ENCODE measurements around the gene CXorf49.
"Not testable (repeated sequence)": the region's sequence is repeated elsewhere in the genome, so short reads cannot be mapped to it uniquely, and the experiment has no call there.

The CXorf49 gene

DNA sequence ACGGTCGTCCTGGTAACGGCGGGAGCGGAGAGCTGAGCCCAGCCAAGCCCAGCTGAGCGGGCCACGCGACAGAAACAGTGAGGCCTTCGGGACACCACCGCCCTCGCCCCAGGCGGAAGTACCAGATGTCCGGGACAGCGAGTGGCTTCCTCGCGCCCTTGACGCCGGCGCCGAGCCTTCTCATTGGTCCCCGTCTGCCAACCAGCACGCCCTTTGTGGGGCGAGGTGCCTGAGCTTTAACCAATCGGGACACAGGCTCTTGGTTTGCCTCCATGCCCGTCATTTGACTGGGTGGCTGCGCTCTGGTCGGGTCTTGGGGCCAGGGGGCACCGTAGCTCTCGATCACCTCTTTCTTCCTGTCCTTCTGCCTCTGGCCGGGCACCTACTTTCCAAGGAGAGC lies at the start of gene CXorf49:
CXorf49 (minus strand) TSS at position 101 of the 400 bp plus-strand sequence. CDS start 134 bp downstream, outside the sequence.
- not testable (repeated sequence) for H3K9me3 Mint-ChIP-seq; H3K27me3 Mint-ChIP-seq (ENCODE audit: low read depth, poor library complexity); H3K36me3 Mint-ChIP-seq (ENCODE audit: low read depth); H3K4me3 Mint-ChIP-seq; H3K27ac Mint-ChIP-seq; H3K4me1 Mint-ChIP-seq; DNase-seq

DNA sequence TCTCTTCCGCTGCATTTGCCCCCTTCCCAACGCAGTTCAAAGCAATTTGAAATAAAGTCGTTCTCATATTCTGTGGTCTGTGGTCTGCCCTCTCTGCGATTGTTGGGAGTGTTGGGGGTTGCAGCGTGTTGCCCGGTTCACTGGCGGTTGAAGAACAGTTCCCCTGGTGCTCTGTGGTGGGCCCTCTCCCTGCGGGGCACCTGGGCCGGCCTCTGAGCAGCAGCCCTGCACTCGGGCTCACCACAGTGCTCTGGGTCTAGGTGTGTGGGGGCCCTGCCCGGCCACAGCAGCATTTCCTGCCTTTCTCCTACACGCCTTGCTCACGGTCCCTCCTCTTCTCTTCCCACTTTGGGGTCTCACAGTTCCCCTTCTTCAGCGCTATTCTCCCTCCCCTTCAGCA lies 49.0 kb upstream of the CXorf49 start:
- H3K4me3 Mint-ChIP-seq; DNase-seq; H3K36me3 Mint-ChIP-seq (ENCODE audit: low read depth); H3K27me3 Mint-ChIP-seq (ENCODE audit: low read depth, poor library complexity); H3K27ac Mint-ChIP-seq; H3K4me1 Mint-ChIP-seq; H3K9me3 Mint-ChIP-seq: not testable (repeated sequence)

DNA sequence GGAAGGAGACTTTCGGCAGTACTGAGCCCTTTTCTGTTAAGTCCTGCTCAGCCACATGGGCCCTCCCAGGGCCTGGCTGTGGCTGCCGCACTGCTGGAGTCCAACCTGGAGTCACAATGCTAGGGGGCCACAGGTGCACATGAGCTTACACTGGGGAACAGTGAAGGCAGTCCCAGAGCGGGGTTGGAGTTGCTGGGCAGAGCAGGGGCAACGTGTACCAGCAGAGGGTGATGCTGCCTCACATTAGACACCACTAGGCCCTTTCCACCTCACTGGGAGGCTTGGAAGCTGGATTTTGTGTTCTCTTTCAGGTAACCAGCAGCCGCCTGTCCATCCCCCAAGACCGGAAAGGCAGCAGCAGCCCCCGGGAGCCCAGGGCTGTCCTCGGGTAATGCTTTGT lies 47.5 kb upstream of the CXorf49 start:
- not testable (repeated sequence) for H3K9me3 Mint-ChIP-seq; H3K4me3 Mint-ChIP-seq; H3K27ac Mint-ChIP-seq; H3K27me3 Mint-ChIP-seq (ENCODE audit: low read depth, poor library complexity); H3K36me3 Mint-ChIP-seq (ENCODE audit: low read depth); DNase-seq; H3K4me1 Mint-ChIP-seq

DNA sequence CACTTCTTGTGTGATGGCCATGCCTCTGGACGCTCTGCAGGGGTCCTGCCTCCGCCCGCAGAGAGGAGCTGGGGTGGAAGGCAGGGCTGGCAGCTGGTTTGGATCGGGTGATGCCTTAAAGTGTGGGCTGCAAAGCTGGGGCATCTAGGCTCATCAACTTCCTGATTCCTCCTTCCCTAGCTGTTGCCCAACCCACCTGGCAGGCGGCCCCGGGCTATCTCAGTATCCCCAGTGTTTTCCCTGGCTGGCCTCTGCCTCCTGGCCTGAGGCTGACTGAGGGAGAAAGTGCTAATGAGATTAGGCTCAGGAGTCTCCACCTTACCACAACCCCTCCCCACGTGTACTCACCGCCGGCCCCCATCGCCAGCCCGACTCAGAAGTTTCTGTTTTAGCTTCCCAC lies 46.7 kb upstream of the CXorf49 start:
- H3K4me3 Mint-ChIP-seq, H3K4me1 Mint-ChIP-seq, DNase-seq: not testable (repeated sequence)

DNA sequence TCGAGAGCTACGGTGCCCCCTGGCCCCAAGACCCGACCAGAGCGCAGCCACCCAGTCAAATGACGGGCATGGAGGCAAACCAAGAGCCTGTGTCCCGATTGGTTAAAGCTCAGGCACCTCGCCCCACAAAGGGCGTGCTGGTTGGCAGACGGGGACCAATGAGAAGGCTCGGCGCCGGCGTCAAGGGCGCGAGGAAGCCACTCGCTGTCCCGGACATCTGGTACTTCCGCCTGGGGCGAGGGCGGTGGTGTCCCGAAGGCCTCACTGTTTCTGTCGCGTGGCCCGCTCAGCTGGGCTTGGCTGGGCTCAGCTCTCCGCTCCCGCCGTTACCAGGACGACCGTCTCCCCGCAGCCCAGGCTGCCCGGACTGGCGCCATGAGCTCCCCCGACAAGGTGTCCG lies 45.0 kb upstream of the CXorf49 start, which contains the start of gene CXorf49B:
CXorf49B (plus strand) TSS at position 301 of the 400 bp plus-strand sequence; CDS start at position 376, 75 bp downstream.
- H3K4me1 Mint-ChIP-seq; DNase-seq; H3K9me3 Mint-ChIP-seq; H3K4me3 Mint-ChIP-seq; H3K27ac Mint-ChIP-seq; H3K27me3 Mint-ChIP-seq (ENCODE audit: low read depth, poor library complexity); H3K36me3 Mint-ChIP-seq (ENCODE audit: low read depth): not testable (repeated sequence)

More for the DNA sequence above, 46.7 kb upstream of the CXorf49 start:
- H3K9me3 Mint-ChIP-seq; H3K36me3 Mint-ChIP-seq (ENCODE audit: low read depth); H3K27ac Mint-ChIP-seq; H3K27me3 Mint-ChIP-seq (ENCODE audit: low read depth, poor library complexity): not testable (repeated sequence)

DNA sequence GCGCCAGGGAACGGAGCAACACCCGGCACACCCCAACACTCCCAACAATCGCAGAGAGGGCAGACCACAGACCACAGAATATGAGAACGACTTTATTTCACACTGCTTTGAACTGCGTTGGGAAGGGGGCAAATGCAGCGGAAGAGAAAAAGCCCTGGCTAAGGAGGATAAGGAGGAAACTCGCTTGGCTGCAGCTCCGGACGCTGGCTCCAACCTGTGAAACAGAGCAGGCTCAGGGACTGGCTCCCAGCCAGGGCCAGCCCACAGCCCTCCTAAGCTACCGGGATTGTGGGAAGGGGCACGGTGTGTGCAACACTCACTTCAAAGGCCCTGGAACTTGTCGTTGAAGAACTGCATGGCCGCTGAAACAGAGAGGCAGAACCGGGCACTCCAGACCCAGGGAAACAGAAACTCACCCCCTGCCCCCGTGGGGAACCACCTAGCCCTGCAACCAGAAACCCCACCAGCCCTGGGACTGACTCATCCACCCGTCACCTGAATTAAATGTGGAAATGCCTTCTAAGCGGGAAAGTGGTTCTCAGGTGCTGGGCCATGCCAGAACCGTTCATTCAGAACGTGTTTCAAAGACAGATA lies 42.7 kb upstream of the CXorf49 start:
- not testable (repeated sequence) for H3K4me1 Mint-ChIP-seq; H3K27me3 Mint-ChIP-seq (ENCODE audit: low read depth, poor library complexity); H3K36me3 Mint-ChIP-seq (ENCODE audit: low read depth); DNase-seq; H3K27ac Mint-ChIP-seq; H3K4me3 Mint-ChIP-seq; H3K9me3 Mint-ChIP-seq

DNA sequence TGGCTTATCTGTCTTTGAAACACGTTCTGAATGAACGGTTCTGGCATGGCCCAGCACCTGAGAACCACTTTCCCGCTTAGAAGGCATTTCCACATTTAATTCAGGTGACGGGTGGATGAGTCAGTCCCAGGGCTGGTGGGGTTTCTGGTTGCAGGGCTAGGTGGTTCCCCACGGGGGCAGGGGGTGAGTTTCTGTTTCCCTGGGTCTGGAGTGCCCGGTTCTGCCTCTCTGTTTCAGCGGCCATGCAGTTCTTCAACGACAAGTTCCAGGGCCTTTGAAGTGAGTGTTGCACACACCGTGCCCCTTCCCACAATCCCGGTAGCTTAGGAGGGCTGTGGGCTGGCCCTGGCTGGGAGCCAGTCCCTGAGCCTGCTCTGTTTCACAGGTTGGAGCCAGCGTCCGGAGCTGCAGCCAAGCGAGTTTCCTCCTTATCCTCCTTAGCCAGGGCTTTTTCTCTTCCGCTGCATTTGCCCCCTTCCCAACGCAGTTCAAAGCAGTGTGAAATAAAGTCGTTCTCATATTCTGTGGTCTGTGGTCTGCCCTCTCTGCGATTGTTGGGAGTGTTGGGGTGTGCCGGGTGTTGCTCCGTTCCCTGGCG lies 2.3 kb upstream of the CXorf49 start:
- H3K4me3 Mint-ChIP-seq; H3K4me1 Mint-ChIP-seq; H3K27me3 Mint-ChIP-seq (ENCODE audit: low read depth, poor library complexity); H3K9me3 Mint-ChIP-seq; DNase-seq; H3K36me3 Mint-ChIP-seq (ENCODE audit: low read depth); H3K27ac Mint-ChIP-seq: not testable (repeated sequence)

DNA sequence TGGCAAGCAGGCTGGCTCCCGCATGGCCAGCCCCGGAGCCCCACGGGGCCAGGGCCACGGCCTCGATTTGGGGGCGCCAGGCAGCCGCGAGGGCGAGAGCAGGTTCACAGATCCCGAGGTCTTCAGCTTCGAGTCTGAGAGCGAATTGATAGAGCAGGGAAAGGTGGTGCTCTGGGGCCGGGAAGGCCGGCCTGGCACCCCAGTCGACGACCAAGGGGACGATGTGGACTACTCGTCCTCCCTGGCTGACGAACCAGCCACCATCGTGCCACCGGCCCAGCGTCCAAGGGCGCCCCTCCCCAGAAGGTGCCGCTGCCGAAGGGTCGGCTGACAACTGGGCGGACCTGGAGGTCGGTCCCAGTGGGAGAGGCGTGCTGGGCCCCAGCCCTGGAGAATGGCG lies 1.1 kb upstream of the CXorf49 start:
- not testable (repeated sequence) for H3K27ac Mint-ChIP-seq; DNase-seq; H3K9me3 Mint-ChIP-seq; H3K4me3 Mint-ChIP-seq; H3K36me3 Mint-ChIP-seq (ENCODE audit: low read depth); H3K4me1 Mint-ChIP-seq; H3K27me3 Mint-ChIP-seq (ENCODE audit: low read depth, poor library complexity)

DNA sequence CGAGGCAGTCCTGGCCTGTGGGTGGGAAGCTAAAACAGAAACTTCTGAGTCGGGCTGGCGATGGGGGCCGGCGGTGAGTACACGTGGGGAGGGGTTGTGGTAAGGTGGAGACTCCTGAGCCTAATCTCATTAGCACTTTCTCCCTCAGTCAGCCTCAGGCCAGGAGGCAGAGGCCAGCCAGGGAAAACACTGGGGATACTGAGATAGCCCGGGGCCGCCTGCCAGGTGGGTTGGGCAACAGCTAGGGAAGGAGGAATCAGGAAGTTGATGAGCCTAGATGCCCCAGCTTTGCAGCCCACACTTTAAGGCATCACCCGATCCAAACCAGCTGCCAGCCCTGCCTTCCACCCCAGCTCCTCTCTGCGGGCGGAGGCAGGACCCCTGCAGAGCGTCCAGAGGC lies 1.8 kb downstream of the CXorf49 start:
- DNase-seq, H3K4me1 Mint-ChIP-seq: not testable (repeated sequence)

DNA sequence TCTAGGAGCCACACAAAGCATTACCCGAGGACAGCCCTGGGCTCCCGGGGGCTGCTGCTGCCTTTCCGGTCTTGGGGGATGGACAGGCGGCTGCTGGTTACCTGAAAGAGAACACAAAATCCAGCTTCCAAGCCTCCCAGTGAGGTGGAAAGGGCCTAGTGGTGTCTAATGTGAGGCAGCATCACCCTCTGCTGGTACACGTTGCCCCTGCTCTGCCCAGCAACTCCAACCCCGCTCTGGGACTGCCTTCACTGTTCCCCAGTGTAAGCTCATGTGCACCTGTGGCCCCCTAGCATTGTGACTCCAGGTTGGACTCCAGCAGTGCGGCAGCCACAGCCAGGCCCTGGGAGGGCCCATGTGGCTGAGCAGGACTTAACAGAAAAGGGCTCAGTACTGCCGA lies 2.5 kb downstream of the CXorf49 start:
- not testable (repeated sequence) for H3K36me3 Mint-ChIP-seq (ENCODE audit: low read depth); H3K4me3 Mint-ChIP-seq; H3K27ac Mint-ChIP-seq; DNase-seq; H3K4me1 Mint-ChIP-seq; H3K27me3 Mint-ChIP-seq (ENCODE audit: low read depth, poor library complexity); H3K9me3 Mint-ChIP-seq

More for the DNA sequence above, 1.8 kb downstream of the CXorf49 start:
- not testable (repeated sequence) for H3K27me3 Mint-ChIP-seq (ENCODE audit: low read depth, poor library complexity); H3K36me3 Mint-ChIP-seq (ENCODE audit: low read depth); H3K9me3 Mint-ChIP-seq; H3K4me3 Mint-ChIP-seq; H3K27ac Mint-ChIP-seq

DNA sequence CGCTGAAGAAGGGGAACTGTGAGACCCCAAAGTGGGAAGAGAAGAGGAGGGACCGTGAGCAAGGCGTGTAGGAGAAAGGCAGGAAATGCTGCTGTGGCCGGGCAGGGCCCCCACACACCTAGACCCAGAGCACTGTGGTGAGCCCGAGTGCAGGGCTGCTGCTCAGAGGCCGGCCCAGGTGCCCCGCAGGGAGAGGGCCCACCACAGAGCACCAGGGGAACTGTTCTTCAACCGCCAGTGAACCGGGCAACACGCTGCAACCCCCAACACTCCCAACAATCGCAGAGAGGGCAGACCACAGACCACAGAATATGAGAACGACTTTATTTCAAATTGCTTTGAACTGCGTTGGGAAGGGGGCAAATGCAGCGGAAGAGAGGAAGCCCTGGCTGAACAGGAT lies 4.0 kb downstream of the CXorf49 start:
- not testable (repeated sequence) for H3K27ac Mint-ChIP-seq, H3K4me1 Mint-ChIP-seq, H3K9me3 Mint-ChIP-seq

DNA sequence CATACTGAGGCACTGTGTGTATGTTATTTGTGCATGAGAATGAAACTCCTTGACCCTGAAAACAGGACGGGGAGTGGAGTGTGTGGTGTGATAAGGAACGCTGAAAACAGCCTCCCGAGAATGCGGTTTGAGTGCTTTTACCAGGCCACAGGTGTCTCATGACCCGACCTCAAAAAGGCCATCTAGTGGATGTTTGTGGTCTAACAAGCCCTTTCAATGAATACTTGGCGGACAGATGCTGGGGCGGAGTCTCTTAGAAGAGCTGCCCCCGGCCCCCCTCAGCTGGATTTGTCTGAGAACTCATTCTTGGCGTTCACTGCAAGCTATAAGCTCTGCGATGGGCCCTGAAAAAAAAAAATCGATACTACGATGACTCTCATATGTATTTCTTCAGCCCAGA lies 15.2 kb downstream of the CXorf49 start:
- H3K9me3 Mint-ChIP-seq; DNase-seq; H3K36me3 Mint-ChIP-seq (ENCODE audit: low read depth); H3K27me3 Mint-ChIP-seq (ENCODE audit: low read depth, poor library complexity); H3K27ac Mint-ChIP-seq; H3K4me1 Mint-ChIP-seq; H3K4me3 Mint-ChIP-seq: not testable (repeated sequence)

More for the DNA sequence above, 4.0 kb downstream of the CXorf49 start:
- not testable (repeated sequence) for H3K36me3 Mint-ChIP-seq (ENCODE audit: low read depth); DNase-seq; H3K27me3 Mint-ChIP-seq (ENCODE audit: low read depth, poor library complexity); H3K4me3 Mint-ChIP-seq

DNA sequence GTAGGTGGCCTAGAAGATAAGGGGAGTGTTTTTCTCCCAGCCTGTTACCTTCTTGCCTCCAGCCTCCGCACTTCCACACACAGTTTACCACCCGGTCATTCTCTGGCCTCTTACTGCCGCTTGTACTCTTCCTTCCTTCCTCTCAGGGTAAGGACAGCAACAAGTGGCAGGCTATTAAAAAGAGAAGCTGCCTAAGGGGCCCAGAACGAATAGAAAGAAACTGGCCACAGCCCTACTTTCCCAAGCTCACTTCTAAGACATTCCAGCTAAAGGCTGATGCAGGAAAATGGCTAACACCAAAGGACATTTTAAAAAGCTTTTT lies 19.1 kb downstream of the CXorf49 start:
- H3K36me3 Mint-ChIP-seq (ENCODE audit: low read depth); H3K27me3 Mint-ChIP-seq (ENCODE audit: low read depth, poor library complexity); H3K9me3 Mint-ChIP-seq; DNase-seq; H3K27ac Mint-ChIP-seq; H3K4me1 Mint-ChIP-seq; H3K4me3 Mint-ChIP-seq: not testable (repeated sequence)

DNA sequence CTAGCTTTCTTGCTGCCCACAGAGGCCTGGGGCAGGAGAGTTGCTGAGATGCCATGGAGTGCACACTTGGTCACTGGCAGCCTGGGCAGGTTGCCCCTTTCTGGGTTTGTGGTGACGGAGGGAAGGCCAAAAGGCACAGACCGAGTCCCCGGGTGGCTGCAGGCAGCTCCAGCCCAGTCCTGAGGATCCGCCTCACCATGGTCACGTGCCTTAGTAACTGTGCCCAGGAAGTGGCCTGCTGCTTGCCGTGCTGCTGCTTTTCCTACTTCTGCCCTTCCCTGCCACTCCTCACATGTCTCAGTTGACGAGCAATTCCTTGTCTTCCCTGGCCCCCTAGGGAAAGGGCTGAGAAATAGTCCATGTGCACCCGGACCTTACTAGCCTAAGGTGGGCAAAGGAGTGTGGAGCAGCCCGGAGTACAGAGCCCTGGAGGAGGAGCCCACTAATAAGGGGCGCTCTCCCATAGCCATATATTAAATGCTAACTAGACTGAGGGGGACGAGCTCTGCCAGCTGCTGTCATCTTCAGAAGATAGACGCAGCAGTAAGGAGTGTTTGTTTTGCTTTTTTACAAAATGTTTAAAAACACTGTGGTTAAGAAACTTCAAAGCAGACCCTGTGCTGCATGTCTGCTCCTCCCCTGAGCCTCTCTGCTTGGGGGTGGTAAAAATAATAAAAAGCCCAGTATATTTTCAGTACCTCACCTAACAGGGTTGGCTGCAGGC lies 19.6 kb downstream of the CXorf49 start:
- H3K36me3 Mint-ChIP-seq (ENCODE audit: low read depth); H3K4me1 Mint-ChIP-seq; H3K4me3 Mint-ChIP-seq; H3K9me3 Mint-ChIP-seq; H3K27ac Mint-ChIP-seq; H3K27me3 Mint-ChIP-seq (ENCODE audit: low read depth, poor library complexity); DNase-seq: not testable (repeated sequence)

All from nephron progenitor cell (in vitro differentiated cells).